K562 (cell line): Measurements from ENCODE around the gene ZKSCAN4. TPM values are rescaled to one million over a fixed set of nuclear protein-coding genes. Genes with fewer than 3 reads are reported as not detected.

ENCODE experiments used
- ATAC-seq: fragments of 200-7000 bp; cut with Tn5 transposase; 3 replicates; pipeline ENCODE4 v1.9.1; 2020; ENCODE audit warnings: moderate library complexity
- BruUV-seq: library from RNA; stranded (reverse); fragments of 400-500 nt; replicated peaks from 2 replicates; lab custom pipeline; 2021; lab: Mats Ljungman, UMichigan
- CTCF ChIA-PET: fragments of 300-600 bp; formaldehyde crosslinking; extraction: SDS; loops from one replicate; lab custom pipeline; 2021; ENCODE audit warnings: low intra/inter-chr PET ratio; lab: Yijun Ruan, JAX
- POLR2A ChIA-PET: fragments of 300-600, 350-650 bp; sonication (Branson Sonifier 250); formaldehyde crosslinking; extraction: SDS; loops from one replicate; lab custom pipeline; 2021; ENCODE audit warnings: antibody characterized with exemption, inconsistent platforms; lab: Yijun Ruan, JAX
- DNase-seq, 4 experiments: peaks; one replicate each; pipeline versions ENCODE4 v3.0.0 to v3.0.0-alpha.2; 2011 to 2018; ENCODE audit warnings: low spot score in 3 of 4, mixed read lengths in 3 of 4; ENCODE audit errors: extremely low read depth in 1 of 4
- FAIRE-seq: peaks from 2 replicates; lab custom pipeline; 2011; peaks lifted over from hg19 to GRCh38; lab: Jason Lieb, UNC
- H2AFZ ChIP-seq: 2 replicates; pipeline ENCODE4 v1.6.0; 2011; ENCODE audit warnings: low read depth, low read length, control low read depth, inconsistent platforms
- H3K27ac ChIP-seq: fragments of 200-600 bp; 3 replicates; pipeline ENCODE4 v1.8.0; 2011; ENCODE audit warnings: low read depth, mild to moderate bottlenecking, control low read depth, inconsistent platforms, low read length, moderate library complexity, mixed read lengths; ENCODE audit errors: extremely low read depth
- H3K27me3 ChIP-seq, 2 experiments: fragments of 300-600 bp in 1 of 2; 2 replicates in 1 of 2; 3 replicates in 1 of 2; pipeline versions ENCODE4 v1.6.0 to v1.8.0; 2011; ENCODE audit warnings: inconsistent platforms in 2 of 2, low read length in 2 of 2, mild to moderate bottlenecking in 1 of 2, mixed read lengths in 1 of 2, moderate library complexity in 1 of 2; ENCODE audit not compliant: control insufficient read depth in 2 of 2, insufficient read depth in 2 of 2
- H3K36me3 ChIP-seq: fragments of 300-600 bp; 3 replicates; pipeline ENCODE4 v1.8.0; 2011; ENCODE audit warnings: mild to moderate bottlenecking, low read length, inconsistent platforms; ENCODE audit not compliant: control insufficient read depth, insufficient read depth
- H3K4me1 ChIP-seq, 2 experiments: fragments of 200-600 bp in 1 of 2; replicated peaks in 1 of 2; 2 replicates in 1 of 2; 3 replicates in 1 of 2; pipeline versions ENCODE4 v1.5.1 to v1.8.0; 2011; ENCODE audit warnings: inconsistent platforms in 2 of 2, low read length in 2 of 2, mild to moderate bottlenecking in 1 of 2, mixed read lengths in 1 of 2, moderate library complexity in 1 of 2; ENCODE audit not compliant: control insufficient read depth in 2 of 2, insufficient read depth in 2 of 2
- H3K4me2 ChIP-seq: 2 replicates; pipeline ENCODE4 v1.6.1; 2011; ENCODE audit warnings: low read length, control low read depth, inconsistent platforms, mixed read lengths; ENCODE audit not compliant: insufficient read depth
- H3K4me3 ChIP-seq: fragments of 200-600 bp; sonication (generic), shearing (Covaris generic); 2 replicates; pipeline ENCODE4 v1.5.1; 2016; ENCODE audit warnings: control low read depth, inconsistent platforms
- H3K79me2 ChIP-seq: fragments of 200-600 bp; 3 replicates; pipeline ENCODE4 v1.8.0; 2011; ENCODE audit warnings: low read length, inconsistent platforms; ENCODE audit not compliant: control insufficient read depth, insufficient read depth
- H3K9ac ChIP-seq, 2 experiments: 2 replicates each; pipeline versions ENCODE4 v1.6.0 to v1.6.1; 2011; ENCODE audit warnings: low read depth in 2 of 2, low read length in 2 of 2, control low read depth in 1 of 2, inconsistent platforms in 1 of 2, mild to moderate bottlenecking in 1 of 2, mixed read lengths in 1 of 2; ENCODE audit not compliant: insufficient read depth in 1 of 2
- H3K9me1 ChIP-seq: one replicate; pipeline ENCODE4 v1.6.0; 2011; ENCODE audit warnings: inconsistent platforms, mild to moderate bottlenecking, low read length, moderate library complexity; ENCODE audit not compliant: control insufficient read depth, insufficient read depth
- H3K9me3 ChIP-seq: replicated peaks from 2 replicates; pipeline ENCODE4 v1.5.1; 2011; ENCODE audit warnings: low read depth, low read length, inconsistent platforms; ENCODE audit not compliant: control insufficient read depth, insufficient read depth
- H4K20me1 ChIP-seq: replicated peaks from 2 replicates; pipeline ENCODE4 v1.6.1; 2011; ENCODE audit warnings: low read length, inconsistent platforms, mixed read lengths; ENCODE audit not compliant: control insufficient read depth, insufficient read depth
- CBX1 ChIP-seq: sonication (generic); IDR thresholded peaks from 2 replicates; pipeline ENCODE4 v1.6.1; 2016; ENCODE audit warnings: antibody characterized with exemption, low read depth, mild to moderate bottlenecking
- ELF2 ChIP-seq: fragments of 250-450 bp; sonication (Bioruptor Pico); IDR thresholded peaks from 2 replicates; pipeline ENCODE4 v1.5.0; 2021; ENCODE audit warnings: mild to moderate bottlenecking
- ESRRB ChIP-seq: fragments of 250-450 bp; sonication (Bioruptor Pico); IDR thresholded peaks from 2 replicates; pipeline ENCODE4 v1.5.0; 2020; ENCODE audit warnings: mild to moderate bottlenecking, moderate library complexity, borderline replicate concordance
- FOXM1 ChIP-seq, 2 experiments: fragments of 450-650 bp in 1 of 2; sonication (generic) in 1 of 2; formaldehyde crosslinking in 1 of 2; IDR thresholded peaks; 2 replicates each; pipeline versions ENCODE4 v1.6.1 to v1.9.0; 2017 to 2022; ENCODE audit warnings: low read depth in 2 of 2, mild to moderate bottlenecking in 2 of 2, missing genetic modification reagents in 1 of 2, moderate library complexity in 1 of 2
- HNRNPH1 ChIP-seq: fragments of 200-400 bp; formaldehyde crosslinking; optimal IDR thresholded peaks from 2 replicates; pipeline ENCODE3; 2017; ENCODE audit warnings: low read depth, mild to moderate bottlenecking, low read length, moderate library complexity
- KLF10 ChIP-seq: fragments of 250-450 bp; sonication (Bioruptor Pico); IDR thresholded peaks from 2 replicates; pipeline ENCODE4 v1.6.1; 2021; ENCODE audit warnings: matching md5 sums
- KLF13 ChIP-seq: fragments of 450-650 bp; IDR thresholded peaks from 2 replicates; pipeline ENCODE4 v1.6.1; 2016; ENCODE audit warnings: missing genetic modification characterization, low read depth, mild to moderate bottlenecking, missing compliant biosample characterization, moderate library complexity, borderline replicate concordance
- NCOA1 ChIP-seq: fragments of 450-650 bp; IDR thresholded peaks from 2 replicates; pipeline ENCODE4 v1.6.1; 2016; ENCODE audit warnings: low read depth
- NRF1 ChIP-seq, 2 experiments: fragments of 450-650 bp; IDR thresholded peaks in 1 of 2; conservative IDR thresholded peaks in 1 of 2; 2 replicates each; pipeline ENCODE4 v1.6.1; 2014; ENCODE audit warnings: mild to moderate bottlenecking in 2 of 2
- POLR2H ChIP-seq: IDR thresholded peaks from 2 replicates; pipeline ENCODE4 v1.6.1; 2016; ENCODE audit warnings: missing genetic modification characterization, low read depth, mild to moderate bottlenecking, control low read depth, missing compliant biosample characterization, moderate library complexity
- PTTG1 ChIP-seq: fragments of 450-650 bp; IDR thresholded peaks from 2 replicates; pipeline ENCODE4 v1.6.1; 2016; ENCODE audit warnings: low read depth, mild to moderate bottlenecking, missing genetic modification characterization, missing compliant biosample characterization
- RUNX1 ChIP-seq: sonication (generic); IDR thresholded peaks from 2 replicates; pipeline ENCODE4 v1.6.1; 2016; ENCODE audit warnings: antibody characterized with exemption, low read depth
- SREBF2 ChIP-seq: sonication (generic); formaldehyde crosslinking; IDR thresholded peaks from 2 replicates; pipeline ENCODE4 v1.4.0; 2020; ENCODE audit warnings: mild to moderate bottlenecking, missing genetic modification reagents
- ZNF140 ChIP-seq: fragments of 250-450 bp; sonication (Bioruptor Pico); IDR thresholded peaks from 2 replicates; pipeline ENCODE4 v1.8.0; 2021; ENCODE audit warnings: moderate library complexity, mild to moderate bottlenecking, inconsistent platforms
- ZNF224 ChIP-seq: sonication (generic); formaldehyde crosslinking; IDR thresholded peaks from 2 replicates; pipeline ENCODE4 v1.8.0; 2022; ENCODE audit warnings: mild to moderate bottlenecking, missing genetic modification reagents
- ZNF282 ChIP-seq: sonication (generic); formaldehyde crosslinking; IDR thresholded peaks from 2 replicates; pipeline ENCODE4 v1.8.1; 2023; ENCODE audit warnings: missing genetic modification reagents
- ZNF316 ChIP-seq: fragments of 450-650 bp; IDR thresholded peaks from 2 replicates; pipeline ENCODE4 v1.6.1; 2016
- ZNF444 ChIP-seq: fragments of 250-450 bp; sonication (Bioruptor Pico); IDR thresholded peaks from 2 replicates; pipeline ENCODE4 v1.4.0; 2020; ENCODE audit warnings: mild to moderate bottlenecking, moderate library complexity
- WGBS: fragments of 100-300 bp; shearing (Covaris generic); methylation state at CpG from one replicate; pipeline ENCODE4 v1.1.6; 2016; ENCODE audit warnings: low coverage, mixed read lengths; ENCODE audit not compliant: insufficient coverage; ENCODE audit errors: missing lambda C conversion rate; 5-methylcytosine and 5-hydroxymethylcytosine counted together
- in situ Hi-C: fragments of 300-500 bp; cut with MboI; formaldehyde crosslinking; loops from 4 replicates; pipeline ENCODE4 v1.15.0; 2018; ENCODE audit warnings: inconsistent platforms, mixed read lengths
- intact Hi-C: fragments of 100-400 bp; cut with micrococcal nuclease; formaldehyde crosslinking; loops from 2 replicates; pipeline ENCODE4 v1.14.2; 2022
- polyA plus RNA-seq, 8 experiments: library from polyadenylated mRNA; depleted of rRNA in 4 of 8; stranded (reverse) in 5 of 8; unstranded in 3 of 8; fragments of >200 nt; fragmentation: Nextera tagmentation in 2 of 8; fragmentation: Illumina TruSeq in 1 of 8; extraction: Ambion mirVana in 2 of 8; extraction: Trizol in 1 of 8; gene quantifications; 2 replicates each; pipeline versions ENCODE4 v1.2.1 to v1.2.3, GENCODE V29; 2011 to 2014; ENCODE audit warnings: inconsistent platforms in 1 of 8, missing spikeins in 1 of 8
- total RNA-seq, 7 experiments: library from RNA; depleted of rRNA in 6 of 7; stranded (reverse); fragments of >200 nt in 6 of 7; fragmentation: Illumina TruSeq in 2 of 7; extraction: Trizol in 2 of 7; gene quantifications; 2 replicates each; pipeline versions ENCODE4 v1.2.1 to v1.2.3, GENCODE V29; 2011 to 2021; ENCODE audit warnings: low replicate concordance in 1 of 7
- TF ChIP-seq, protein P1 (sequence below): fragments of 450-650 bp; formaldehyde crosslinking; IDR thresholded peaks from 2 replicates; pipeline ENCODE4 v1.4.0; 2022; ENCODE audit warnings: missing genetic modification characterization
- TF ChIP-seq, protein P2 (sequence below): fragments of 450-650 bp; conservative IDR thresholded peaks from 2 replicates; pipeline ENCODE4 v1.6.1; 2016; ENCODE audit warnings: missing genetic modification characterization, low read depth, mild to moderate bottlenecking, missing compliant biosample characterization, moderate library complexity

Gene ZKSCAN4
- total and polyA plus RNA-seq, 9 of the 15 experiments (the other 6 are each of a cell fraction or from before 2014, with no cell fraction given), result 1.2 to 5.3 (median 4.7) TPM

GRCh38 chr6:28206928-28207509 lies 45.0 kb downstream of the ZKSCAN4 start (continued):
- TF ChIP-seq PTTG1 (tag) (no peak), SREBF2 (no peak)
- TF ChIP-seq, protein P1, sequence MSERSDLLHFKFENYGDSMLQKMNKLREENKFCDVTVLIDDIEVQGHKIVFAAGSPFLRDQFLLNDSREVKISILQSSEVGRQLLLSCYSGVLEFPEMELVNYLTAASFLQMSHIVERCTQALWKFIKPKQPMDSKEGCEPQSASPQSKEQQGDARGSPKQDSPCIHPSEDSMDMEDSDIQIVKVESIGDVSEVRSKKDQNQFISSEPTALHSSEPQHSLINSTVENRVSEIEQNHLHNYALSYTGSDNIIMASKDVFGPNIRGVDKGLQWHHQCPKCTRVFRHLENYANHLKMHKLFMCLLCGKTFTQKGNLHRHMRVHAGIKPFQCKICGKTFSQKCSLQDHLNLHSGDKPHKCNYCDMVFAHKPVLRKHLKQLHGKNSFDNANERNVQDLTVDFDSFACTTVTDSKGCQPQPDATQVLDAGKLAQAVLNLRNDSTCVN, result no peak

DNA sequence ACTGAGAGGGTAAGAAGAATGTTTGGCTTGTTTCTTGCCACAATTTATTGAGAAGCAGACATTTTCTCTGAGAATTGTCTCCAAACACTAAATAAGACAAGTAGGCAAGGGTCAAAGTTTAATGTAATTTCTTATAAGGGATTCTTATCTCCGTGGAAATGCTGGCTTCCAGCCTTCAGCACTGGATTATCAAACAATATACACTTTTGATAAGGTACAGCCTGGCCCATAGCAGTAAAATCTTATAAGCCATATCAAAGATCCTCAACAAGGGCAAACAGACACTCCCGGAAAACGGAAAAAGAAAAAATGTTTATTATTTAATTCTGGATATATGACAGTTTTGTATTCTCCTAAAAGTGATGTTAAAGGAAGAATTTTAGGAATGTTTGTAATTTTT lies 45.5 kb downstream of the ZKSCAN4 start:
- intact Hi-C loops (no loop called here), in situ Hi-C loops (no loop called here)
- Histone ChIP-seq H3K9me3 (peaks cover 5% of the 10 kb centered on the region; the same call in 1 of the 2 replicates), H3K27ac (no peak overlapping the region), H3K36me3 (no peaks in the 10 kb centered on the region), H3K27me3 (no peaks in the 10 kb centered on the region), H3K4me2 (no peak overlapping the region), H2AFZ (peak overlapping the region; percentile 35; the same call in 1 of the 2 replicates), H3K79me2 (no peaks in the 10 kb centered on the region), H3K9me1 (no peaks in the 10 kb centered on the region), H3K4me1 (peaks cover 6 to 7% of the 10 kb centered on the region in 2 experiments), H3K9ac (no peak overlapping the region), H3K4me3 (no peak overlapping the region)
- ATAC-seq (no peak), DNase-seq (no peak), FAIRE-seq (no peak)
- BruUV-seq, result no TSS peak
- CTCF ChIA-PET, result no interaction called here
- TF ChIP-seq ELF2 (CRISPR knock-in tag), result no peak
- no peak for TF ChIP-seq RUNX1
- no peak for TF ChIP-seq FOXM1 (IDR thresholded peaks at IDR 0.05; ENCODE audit: low read depth)
- no peak for TF ChIP-seq FOXM1 (CRISPR knock-in tag; IDR thresholded peaks at IDR 0.05; ENCODE audit: low read depth)
- TF ChIP-seq ZNF140 (CRISPR knock-in tag), result no peak
- TF ChIP-seq ZNF282 (CRISPR knock-in tag), result no peak
- no peak for TF ChIP-seq ZNF316
- no peak for TF ChIP-seq NCOA1
- TF ChIP-seq CBX1, result no peak
- no peak for TF ChIP-seq NRF1 (conservative IDR thresholded peaks at IDR 0.05 in 1 of 2, IDR thresholded peaks at IDR 0.05 in 1 of 2)
- TF ChIP-seq ZNF224 (CRISPR knock-in tag), result no peak
- no peak for TF ChIP-seq ESRRB
- no peak for TF ChIP-seq HNRNPH1
- TF ChIP-seq, protein P2, sequence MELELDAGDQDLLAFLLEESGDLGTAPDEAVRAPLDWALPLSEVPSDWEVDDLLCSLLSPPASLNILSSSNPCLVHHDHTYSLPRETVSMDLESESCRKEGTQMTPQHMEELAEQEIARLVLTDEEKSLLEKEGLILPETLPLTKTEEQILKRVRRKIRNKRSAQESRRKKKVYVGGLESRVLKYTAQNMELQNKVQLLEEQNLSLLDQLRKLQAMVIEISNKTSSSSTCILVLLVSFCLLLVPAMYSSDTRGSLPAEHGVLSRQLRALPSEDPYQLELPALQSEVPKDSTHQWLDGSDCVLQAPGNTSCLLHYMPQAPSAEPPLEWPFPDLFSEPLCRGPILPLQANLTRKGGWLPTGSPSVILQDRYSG (tag), result no peak
- no peak for TF ChIP-seq POLR2H
- no peak for TF ChIP-seq KLF13 (tag)
- TF ChIP-seq ZNF444 (CRISPR knock-in tag), result no peak
- TF ChIP-seq KLF10 (CRISPR knock-in tag), result no peak
- TF ChIP-seq, all 486 proteins: peak for 0
- H4K20me1 ChIP-seq, result no peaks in the 10 kb centered on the region
- POLR2A ChIA-PET, result interaction anchor here (0.5 to 1.2 kb wide), 3 partner anchors 8 to 15 kb away, joined by 3 read pairs; no protein-coding TSS in a partner anchor
- 54% methylated on average over 3 of the region's 3 CpGs for WGBS
